Coronary artery (tissue), 2 donors: ENCODE measurements around the gene CDC16.
A peak's percentile ranks its signal among the peaks of the same experiment; 100 is the strongest.

ENCODE experiments used
- DNase-seq: peaks from one replicate; pipeline ENCODE4 v3.0.0-alpha.2; 2017; ENCODE audit warnings: low spot score
- H3K27ac ChIP-seq, 2 donors: fragments of 200-600 bp; sonication (generic); one replicate each; pipeline ENCODE4 v1.5.1; 2016 to 2019
- H3K4me3 ChIP-seq: fragments of 200-600 bp; sonication (generic); 2 replicates; pipeline ENCODE4 v1.5.1; 2016; ENCODE audit warnings: mild to moderate bottlenecking, moderate library complexity
- TF ChIP-seq, protein P1 (sequence below): fragments of 200-600 bp; sonication (generic); IDR thresholded peaks from one replicate; pipeline ENCODE4 v1.5.1; 2019; ENCODE audit warnings: antibody characterized with exemption

Gene CDC16

DNA sequence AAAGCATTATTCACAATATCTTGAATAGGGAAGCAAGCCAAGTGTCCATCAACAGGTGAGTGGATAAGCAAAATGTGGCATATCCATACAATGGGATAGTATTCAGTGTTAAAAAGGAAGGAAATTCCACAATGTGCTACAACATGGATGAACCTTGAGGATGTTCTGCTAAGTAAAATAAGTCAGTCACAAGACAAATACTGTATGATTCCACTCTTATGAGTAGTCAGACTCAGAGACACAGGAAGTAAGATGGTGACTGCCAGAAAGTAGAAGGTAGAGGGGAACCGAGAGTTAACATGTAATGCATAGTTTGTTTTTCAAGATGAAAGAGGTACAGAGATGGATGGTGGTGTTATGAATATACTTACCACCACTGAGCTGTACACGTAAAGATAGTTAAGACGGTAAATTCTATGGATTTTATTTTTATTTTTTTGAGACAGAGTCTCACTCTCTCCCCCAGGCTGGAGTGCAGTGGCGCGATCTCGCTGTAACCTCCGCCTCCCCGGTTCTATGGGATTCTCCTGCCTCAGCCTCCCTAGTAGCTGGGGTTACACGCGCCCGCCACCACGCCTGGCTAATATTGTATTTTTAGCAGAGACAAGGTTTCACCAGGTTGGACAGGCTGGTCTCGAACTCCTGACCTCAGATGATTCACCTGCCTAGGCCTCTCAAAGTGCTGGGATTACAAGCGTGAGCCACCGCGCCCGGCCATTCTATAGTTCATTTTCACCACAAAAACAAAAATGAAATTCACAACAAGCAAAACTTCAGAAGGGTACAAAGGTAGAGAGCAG lies 78.6 kb downstream of the CDC16 start:
- Histone ChIP-seq H3K27ac (peak overlapping the region; percentile 76 to 95), H3K4me3 (peak overlapping the region; percentile 92)
- DNase-seq: no peak
- TF ChIP-seq, protein P1, sequence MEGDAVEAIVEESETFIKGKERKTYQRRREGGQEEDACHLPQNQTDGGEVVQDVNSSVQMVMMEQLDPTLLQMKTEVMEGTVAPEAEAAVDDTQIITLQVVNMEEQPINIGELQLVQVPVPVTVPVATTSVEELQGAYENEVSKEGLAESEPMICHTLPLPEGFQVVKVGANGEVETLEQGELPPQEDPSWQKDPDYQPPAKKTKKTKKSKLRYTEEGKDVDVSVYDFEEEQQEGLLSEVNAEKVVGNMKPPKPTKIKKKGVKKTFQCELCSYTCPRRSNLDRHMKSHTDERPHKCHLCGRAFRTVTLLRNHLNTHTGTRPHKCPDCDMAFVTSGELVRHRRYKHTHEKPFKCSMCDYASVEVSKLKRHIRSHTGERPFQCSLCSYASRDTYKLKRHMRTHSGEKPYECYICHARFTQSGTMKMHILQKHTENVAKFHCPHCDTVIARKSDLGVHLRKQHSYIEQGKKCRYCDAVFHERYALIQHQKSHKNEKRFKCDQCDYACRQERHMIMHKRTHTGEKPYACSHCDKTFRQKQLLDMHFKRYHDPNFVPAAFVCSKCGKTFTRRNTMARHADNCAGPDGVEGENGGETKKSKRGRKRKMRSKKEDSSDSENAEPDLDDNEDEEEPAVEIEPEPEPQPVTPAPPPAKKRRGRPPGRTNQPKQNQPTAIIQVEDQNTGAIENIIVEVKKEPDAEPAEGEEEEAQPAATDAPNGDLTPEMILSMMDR: no peak

DNA sequence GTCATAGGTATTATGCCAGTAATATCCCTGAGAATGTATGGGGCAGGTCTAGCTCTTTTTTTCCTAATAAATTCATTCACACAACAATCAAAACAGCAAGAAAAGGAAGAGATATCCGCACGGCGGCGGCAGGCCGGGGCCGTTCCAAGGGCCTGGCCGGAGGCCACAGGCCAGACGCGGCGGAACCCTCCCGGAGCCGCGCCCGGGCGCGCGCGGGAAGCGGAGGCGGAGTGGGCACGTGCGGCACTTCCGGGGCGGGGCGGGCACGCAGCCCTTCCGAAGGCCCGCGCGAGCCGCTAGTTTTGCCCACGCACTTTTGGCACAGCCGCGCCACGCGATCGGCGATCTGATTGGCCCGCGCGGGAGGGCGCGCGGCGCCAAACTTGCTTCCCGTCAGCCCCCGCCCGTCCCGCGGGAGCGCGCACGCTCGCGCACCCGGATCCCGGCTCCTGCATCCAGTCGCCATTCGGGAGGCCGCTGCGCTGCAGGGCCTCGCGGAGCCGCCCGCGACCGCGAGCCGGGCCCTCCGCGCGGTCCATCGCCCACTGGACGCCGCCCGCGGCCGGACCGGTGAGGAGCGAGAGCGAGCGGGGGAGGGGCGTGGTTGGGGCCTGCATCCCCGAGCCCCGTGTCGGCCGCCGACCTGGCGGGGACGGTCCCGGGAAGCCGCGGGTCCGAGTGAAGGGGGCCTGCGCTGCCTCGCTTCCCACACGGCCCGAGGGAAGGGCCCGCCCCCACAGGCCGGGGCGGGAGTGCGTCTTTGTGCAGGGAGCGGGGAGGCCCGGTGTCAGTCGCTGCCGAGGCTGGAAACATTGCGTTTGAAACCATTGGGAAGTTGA lies 79.6 kb downstream of the CDC16 start, which contains the start of gene CHAMP1:
Gene CHAMP1, plus strand, starts transcription at position 430 of the 839 bp plus-strand sequence. CDS start 9,340 bp downstream, outside the sequence.
- peak; percentile 96 for DNase-seq
- Histone ChIP-seq H3K4me3 (peak within 1 kb of the TSS; percentile 92), H3K27ac (peak within 1 kb of the TSS; percentile 76 to 95)
- TF ChIP-seq, protein P1: no peak

DNA sequence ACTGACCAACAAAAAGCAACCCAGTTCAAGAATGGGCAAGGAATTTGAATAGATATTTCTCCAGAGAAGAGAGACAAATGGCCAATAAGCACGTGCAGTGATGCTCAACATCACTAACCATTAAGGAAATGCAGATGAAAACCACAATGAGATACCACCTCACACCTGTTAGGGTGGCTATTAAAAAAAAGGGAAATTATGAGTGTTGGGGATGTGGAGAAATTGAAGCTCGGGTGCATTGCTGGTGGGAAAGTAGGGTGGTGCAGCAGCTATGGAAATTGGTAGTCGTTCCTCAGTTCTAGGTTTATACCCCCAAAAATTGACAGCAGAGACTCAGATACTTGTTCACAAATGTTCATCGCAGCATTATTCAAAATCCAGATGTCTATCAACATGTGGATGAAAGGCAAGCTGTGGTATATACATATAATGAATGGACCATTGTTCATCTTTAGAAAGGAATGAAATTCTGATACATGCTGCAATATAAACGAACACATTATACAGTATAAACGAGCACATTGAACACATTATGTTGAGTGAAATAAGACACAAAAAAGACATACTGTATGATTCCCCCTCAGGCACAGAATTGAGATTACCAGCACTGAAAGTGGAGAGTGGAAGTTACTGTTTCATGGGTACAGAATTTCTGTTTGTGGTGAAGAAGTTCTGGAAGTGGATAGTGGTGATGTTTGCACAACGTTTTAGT lies 80.5 kb downstream of the CDC16 start:
- Histone ChIP-seq H3K27ac (peak overlapping the region; percentile 76 to 95), H3K4me3 (peak overlapping the region; percentile 92)
- DNase-seq: no peak
- TF ChIP-seq, protein P1: no peak

DNA sequence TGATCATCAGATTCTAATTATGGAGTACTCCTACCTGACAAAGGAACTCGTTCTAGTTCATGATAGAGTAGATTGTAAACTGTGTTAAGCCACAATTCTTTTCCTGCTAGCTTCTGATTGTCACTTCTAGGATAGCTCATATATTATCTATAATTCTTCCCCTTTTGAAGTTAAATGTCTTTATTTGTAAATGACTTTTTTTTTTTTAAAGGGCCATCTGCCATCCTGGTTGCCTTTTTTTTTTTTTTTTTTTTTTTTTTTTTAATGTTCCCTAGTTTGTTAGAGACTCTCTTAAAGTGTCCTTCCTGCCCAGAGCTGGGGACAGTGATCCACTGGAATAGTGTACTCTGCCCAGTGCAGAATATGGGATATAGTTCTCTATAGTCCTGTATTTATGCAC lies 83.9 kb downstream of the CDC16 start:
- no peak for DNase-seq
- TF ChIP-seq, protein P1: no peak
- Histone ChIP-seq H3K4me3 (no peak overlapping the region), H3K27ac (no peak overlapping the region)

DNA sequence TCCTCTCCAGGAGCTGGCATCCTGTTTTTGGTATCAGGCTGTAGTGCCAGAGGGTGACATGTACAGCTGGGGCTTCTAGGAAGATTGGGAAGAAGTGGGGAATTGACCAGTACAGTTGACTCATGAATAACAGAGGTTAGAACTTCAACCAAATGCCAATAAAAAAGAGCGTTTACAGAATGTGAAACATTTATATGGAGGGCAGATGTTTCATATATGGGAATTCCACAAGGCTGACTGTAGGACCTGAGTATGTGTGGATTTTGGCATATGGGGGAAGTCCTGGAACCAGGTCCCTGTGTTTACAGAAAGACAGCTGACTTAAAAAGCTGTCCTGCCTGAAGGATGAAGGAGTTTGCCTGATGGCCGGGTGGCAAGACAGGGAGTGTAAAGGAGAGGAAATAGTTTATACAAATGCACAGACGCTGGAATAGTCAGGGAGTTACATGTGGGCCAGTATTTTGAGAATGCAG lies 84.8 kb downstream of the CDC16 start:
- H3K27ac ChIP-seq: no peak overlapping the region
- TF ChIP-seq, protein P1: no peak
- H3K4me3 ChIP-seq: no peak overlapping the region
- no peak for DNase-seq

DNA sequence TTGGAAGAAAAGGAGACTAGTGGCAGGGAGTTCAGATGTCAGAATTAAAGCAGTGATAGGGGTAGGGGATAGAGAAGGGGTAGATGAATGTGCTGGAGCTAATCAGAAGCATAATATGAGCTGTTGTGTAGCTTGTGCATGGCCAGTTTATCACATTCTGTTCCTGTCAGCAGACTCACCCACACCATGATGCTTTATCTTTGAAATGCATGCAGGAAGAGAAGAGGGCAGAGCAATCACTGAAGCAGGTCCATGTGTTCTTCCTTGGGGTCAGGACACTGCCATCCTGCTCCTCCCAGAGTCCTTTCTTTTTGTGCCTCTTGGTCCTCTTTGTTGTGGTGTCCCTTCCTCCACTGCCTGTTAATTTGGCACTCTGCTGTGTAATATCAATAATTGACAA lies 85.4 kb downstream of the CDC16 start:
- DNase-seq: no peak
- no peak overlapping the region for H3K27ac ChIP-seq
- no peak overlapping the region for H3K4me3 ChIP-seq
- TF ChIP-seq, protein P1: no peak
